ENCODE measurements around the gene DOCK3.

GRCh38 chr3:51099794-51100535, 425.2 kb downstream of the DOCK3 start:
- TF ChIP-seq POLR2AphosphoS5 (IDR thresholded peaks at IDR 0.05; ENCODE audit: borderline replicate concordance, low read depth, low read length) (no peak), EZH2 (IDR thresholded peaks at IDR 0.05) (no peak), FOXP2 (optimal IDR thresholded peaks at IDR 0.05; ENCODE audit: control extremely low read depth, extremely low read length, insufficient read depth) (no peak)
